22Rv1 (cell line): ENCODE measurements around the gene CEP164.

Experiments used
- H3K27ac ChIP-seq: fragments of 450-650 bp; 2 replicates; pipeline ENCODE4 v1.5.1; 2017
- ZFX ChIP-seq: fragments of 450-650 bp; IDR thresholded peaks from 2 replicates; pipeline ENCODE4 v1.6.1; 2017; ENCODE audit warnings: antibody characterized with exemption, borderline replicate concordance
- TF ChIP-seq, protein P1 (sequence below): fragments of 450-650 bp; IDR thresholded peaks from 2 replicates; pipeline ENCODE4 v1.5.1; 2017; ENCODE audit warnings: mild to moderate bottlenecking

Gene CEP164

GRCh38 chr11:117442049-117442868, 114.6 kb downstream of the CEP164 start:
- TF ChIP-seq ZFX = no peak
- TF ChIP-seq, protein P1, sequence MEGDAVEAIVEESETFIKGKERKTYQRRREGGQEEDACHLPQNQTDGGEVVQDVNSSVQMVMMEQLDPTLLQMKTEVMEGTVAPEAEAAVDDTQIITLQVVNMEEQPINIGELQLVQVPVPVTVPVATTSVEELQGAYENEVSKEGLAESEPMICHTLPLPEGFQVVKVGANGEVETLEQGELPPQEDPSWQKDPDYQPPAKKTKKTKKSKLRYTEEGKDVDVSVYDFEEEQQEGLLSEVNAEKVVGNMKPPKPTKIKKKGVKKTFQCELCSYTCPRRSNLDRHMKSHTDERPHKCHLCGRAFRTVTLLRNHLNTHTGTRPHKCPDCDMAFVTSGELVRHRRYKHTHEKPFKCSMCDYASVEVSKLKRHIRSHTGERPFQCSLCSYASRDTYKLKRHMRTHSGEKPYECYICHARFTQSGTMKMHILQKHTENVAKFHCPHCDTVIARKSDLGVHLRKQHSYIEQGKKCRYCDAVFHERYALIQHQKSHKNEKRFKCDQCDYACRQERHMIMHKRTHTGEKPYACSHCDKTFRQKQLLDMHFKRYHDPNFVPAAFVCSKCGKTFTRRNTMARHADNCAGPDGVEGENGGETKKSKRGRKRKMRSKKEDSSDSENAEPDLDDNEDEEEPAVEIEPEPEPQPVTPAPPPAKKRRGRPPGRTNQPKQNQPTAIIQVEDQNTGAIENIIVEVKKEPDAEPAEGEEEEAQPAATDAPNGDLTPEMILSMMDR = no peak
- no peak overlapping the region for H3K27ac ChIP-seq

GRCh38 chr11:117442869-117443239, 115.2 kb downstream of the CEP164 start:
- no peak for TF ChIP-seq ZFX
- TF ChIP-seq, protein P1 = no peak
- no peak overlapping the region for H3K27ac ChIP-seq

GRCh38 chr11:117443266-117444186, 115.9 kb downstream of the CEP164 start:
- H3K27ac ChIP-seq = no peak overlapping the region
- TF ChIP-seq ZFX = no peak
- TF ChIP-seq, protein P1 = peak; percentile 29; the same call in 1 of the 2 replicates

GRCh38 chr11:117444256-117444655, 116.6 kb downstream of the CEP164 start:
- H3K27ac ChIP-seq = no peak overlapping the region

GRCh38 chr11:117444711-117445658, 117.3 kb downstream of the CEP164 start:
- TF ChIP-seq ZFX = no peak
- TF ChIP-seq, protein P1 = no peak
- H3K27ac ChIP-seq = no peak overlapping the region

More at GRCh38 chr11:117444256-117444655, 116.6 kb downstream of the CEP164 start:
- TF ChIP-seq ZFX = no peak
- TF ChIP-seq, protein P1 = no peak

GRCh38 chr11:117449111-117449693, 121.5 kb downstream of the CEP164 start:
- no peak for TF ChIP-seq ZFX
- TF ChIP-seq, protein P1 = no peak
- no peak overlapping the region for H3K27ac ChIP-seq
